H9 (cell line): ENCODE data around the gene ZNF709. TPM values are rescaled to one million over a fixed set of nuclear protein-coding genes. Genes with fewer than 3 reads are reported as not detected.
"Not testable (repeated sequence)": the region's sequence is repeated elsewhere in the genome, so short reads cannot be mapped to it uniquely, and the experiment has no call there.

ENCODE experiments used
- DNase-seq: peaks from one replicate; pipeline ENCODE4 v3.0.0-alpha.2; 2017
- H2AFZ ChIP-seq: one replicate; pipeline ENCODE4 v1.6.1; 2013; ENCODE audit warnings: mild to moderate bottlenecking, low read length, control low read depth, moderate library complexity
- H2AK5ac ChIP-seq: 2 replicates; pipeline ENCODE4 v1.6.1; 2013; ENCODE audit warnings: low read length, control low read depth, mixed read lengths; ENCODE audit not compliant: insufficient read length
- H2BK120ac ChIP-seq: one replicate; pipeline ENCODE4 v1.6.1; 2013; ENCODE audit warnings: low read depth, mild to moderate bottlenecking, low read length, control low read depth, inconsistent platforms; ENCODE audit not compliant: poor library complexity, severe bottlenecking
- H2BK12ac ChIP-seq: 2 replicates; pipeline ENCODE4 v1.6.1; 2013; ENCODE audit warnings: low read length, control low read depth, mixed read lengths, low read depth; ENCODE audit not compliant: insufficient read length
- H2BK15ac ChIP-seq: 2 replicates; pipeline ENCODE4 v1.6.1; 2013; ENCODE audit warnings: low read depth, low read length, control low read depth
- H2BK20ac ChIP-seq: one replicate; pipeline ENCODE4 v1.6.1; 2013; ENCODE audit warnings: low read depth, mild to moderate bottlenecking, low read length, control low read depth, inconsistent platforms; ENCODE audit not compliant: poor library complexity, severe bottlenecking
- H2BK5ac ChIP-seq: 2 replicates; pipeline ENCODE4 v1.6.1; 2013; ENCODE audit warnings: low read length, control low read depth, mixed read lengths; ENCODE audit not compliant: insufficient read length
- H3K14ac ChIP-seq: 2 replicates; pipeline ENCODE4 v1.6.1; 2013; ENCODE audit warnings: low read length, control low read depth; ENCODE audit not compliant: insufficient read depth
- H3K18ac ChIP-seq: 2 replicates; pipeline ENCODE4 v1.6.1; 2013; ENCODE audit warnings: low read depth, mild to moderate bottlenecking, mixed read lengths, low read length, control low read depth; ENCODE audit not compliant: insufficient read length
- H3K23ac ChIP-seq: 2 replicates; pipeline ENCODE4 v1.6.1; 2013; ENCODE audit warnings: low read length, control low read depth, mixed read lengths, low read depth; ENCODE audit not compliant: insufficient read length
- H3K23me2 ChIP-seq: 2 replicates; pipeline ENCODE4 v1.6.1; 2013; ENCODE audit warnings: low read depth, mild to moderate bottlenecking, mixed read lengths, low read length, control low read depth; ENCODE audit not compliant: insufficient read length, poor library complexity, severe bottlenecking
- H3K27ac ChIP-seq: 2 replicates; pipeline ENCODE4 v1.5.1; 2013; ENCODE audit warnings: low read length, control low read depth, mixed read lengths, low read depth; ENCODE audit not compliant: insufficient read length
- H3K27me3 ChIP-seq: 2 replicates; pipeline ENCODE4 v1.6.1; 2013; ENCODE audit warnings: low read length, control low read depth, inconsistent platforms; ENCODE audit not compliant: insufficient read depth
- H3K4ac ChIP-seq: 2 replicates; pipeline ENCODE4 v1.6.1; 2013; ENCODE audit warnings: low read depth, mild to moderate bottlenecking, control low read depth, inconsistent platforms, low read length, moderate library complexity
- H3K4me1 ChIP-seq: 2 replicates; pipeline ENCODE4 v1.6.1; 2013; ENCODE audit warnings: low read length, control low read depth, inconsistent platforms; ENCODE audit not compliant: insufficient read depth
- H3K4me2 ChIP-seq: 2 replicates; pipeline ENCODE4 v1.6.1; 2013; ENCODE audit warnings: low read length, control low read depth, mixed read lengths; ENCODE audit not compliant: insufficient read length, insufficient read depth
- H3K56ac ChIP-seq: 2 replicates; pipeline ENCODE4 v1.6.1; 2013; ENCODE audit warnings: low read depth, mild to moderate bottlenecking, mixed read lengths, low read length, control low read depth; ENCODE audit not compliant: insufficient read length
- H3K79me1 ChIP-seq: 2 replicates; pipeline ENCODE4 v1.6.1; 2013; ENCODE audit warnings: low read depth, mild to moderate bottlenecking, moderate library complexity, low read length, control low read depth, inconsistent platforms; ENCODE audit not compliant: insufficient read depth, poor library complexity, severe bottlenecking
- H3K79me2 ChIP-seq: 2 replicates; pipeline ENCODE4 v1.6.1; 2013; ENCODE audit warnings: low read length, control low read depth, inconsistent platforms; ENCODE audit not compliant: insufficient read depth
- H3K9ac ChIP-seq: 2 replicates; pipeline ENCODE4 v1.6.1; 2013; ENCODE audit warnings: low read length, control low read depth, mixed read lengths; ENCODE audit not compliant: insufficient read length; ENCODE audit errors: extremely low read depth
- H3K9me3 ChIP-seq: one replicate; pipeline ENCODE4 v1.6.1; 2013; ENCODE audit warnings: low read depth, low read length, inconsistent platforms; ENCODE audit not compliant: control insufficient read depth
- H3T11ph ChIP-seq: one replicate; pipeline ENCODE4 v1.6.1; 2013; ENCODE audit warnings: mild to moderate bottlenecking, low read length, control low read depth, inconsistent platforms
- H4K20me1 ChIP-seq: one replicate; pipeline ENCODE4 v1.6.1; 2013; ENCODE audit not compliant: control insufficient read depth, insufficient read length, insufficient read depth
- H4K5ac ChIP-seq: 2 replicates; pipeline ENCODE4 v1.6.1; 2013; ENCODE audit warnings: low read depth, mild to moderate bottlenecking, mixed read lengths, low read length, control low read depth; ENCODE audit not compliant: insufficient read length
- H4K8ac ChIP-seq: replicated peaks from 2 replicates; pipeline ENCODE4 v1.6.1; 2013; ENCODE audit warnings: low read length, control low read depth, mixed read lengths, low read depth; ENCODE audit not compliant: insufficient read length
- H4K91ac ChIP-seq: 2 replicates; pipeline ENCODE4 v1.6.1; 2013; ENCODE audit warnings: low read depth, mild to moderate bottlenecking, moderate library complexity, mixed read lengths, low read length, control low read depth; ENCODE audit not compliant: insufficient read length
- H3K27ac Mint-ChIP-seq, 3 experiments: 2 replicates in 2 of 3; 3 replicates in 1 of 3; pipeline ENCODE4 v1.8.0; 2020 to 2021; ENCODE audit warnings: mixed read lengths in 3 of 3, mild to moderate bottlenecking in 1 of 3, moderate library complexity in 1 of 3
- H3K27me3 Mint-ChIP-seq: 2 replicates; pipeline ENCODE4 v1.8.0; 2021; ENCODE audit warnings: low read depth, mild to moderate bottlenecking, moderate library complexity, mixed read lengths
- H3K36me3 Mint-ChIP-seq, 3 experiments: 2 replicates in 2 of 3; 3 replicates in 1 of 3; pipeline ENCODE4 v1.8.0; 2020 to 2021; ENCODE audit warnings: low read depth in 3 of 3, mixed read lengths in 3 of 3; ENCODE audit not compliant: insufficient read depth in 1 of 3
- H3K4me1 Mint-ChIP-seq, 2 experiments: 2 replicates each; pipeline ENCODE4 v1.8.0; 2020; ENCODE audit warnings: mixed read lengths in 2 of 2
- H3K4me3 Mint-ChIP-seq, 2 experiments: 2 replicates in 1 of 2; 3 replicates in 1 of 2; pipeline ENCODE4 v1.8.0; 2020 to 2021; ENCODE audit warnings: mild to moderate bottlenecking in 2 of 2, mixed read lengths in 2 of 2, moderate library complexity in 1 of 2
- H3K9me3 Mint-ChIP-seq, 2 experiments: 2 replicates in 1 of 2; 3 replicates in 1 of 2; pipeline ENCODE4 v1.8.0; 2020; ENCODE audit warnings: mild to moderate bottlenecking in 2 of 2, mixed read lengths in 2 of 2, moderate library complexity in 1 of 2
- WGBS: extraction: QIAGEN DNeasy Blood & Tissue Kit; methylation state at CpG from one replicate; pipeline ENCODE4 v1.1.7; 2013; ENCODE audit warnings: missing lambda C conversion rate, low lambda C conversion rate, mixed read lengths; ENCODE audit not compliant: insufficient read length; ENCODE audit errors: extremely low coverage; 5-methylcytosine and 5-hydroxymethylcytosine counted together
- total RNA-seq: library from RNA; stranded (reverse); gene quantifications from 2 replicates; pipeline ENCODE4 v1.2.1, GENCODE V29; 2021

The ZNF709 gene
- total RNA-seq, 1 experiment from 2014 or later: 2.1 TPM

DNA sequence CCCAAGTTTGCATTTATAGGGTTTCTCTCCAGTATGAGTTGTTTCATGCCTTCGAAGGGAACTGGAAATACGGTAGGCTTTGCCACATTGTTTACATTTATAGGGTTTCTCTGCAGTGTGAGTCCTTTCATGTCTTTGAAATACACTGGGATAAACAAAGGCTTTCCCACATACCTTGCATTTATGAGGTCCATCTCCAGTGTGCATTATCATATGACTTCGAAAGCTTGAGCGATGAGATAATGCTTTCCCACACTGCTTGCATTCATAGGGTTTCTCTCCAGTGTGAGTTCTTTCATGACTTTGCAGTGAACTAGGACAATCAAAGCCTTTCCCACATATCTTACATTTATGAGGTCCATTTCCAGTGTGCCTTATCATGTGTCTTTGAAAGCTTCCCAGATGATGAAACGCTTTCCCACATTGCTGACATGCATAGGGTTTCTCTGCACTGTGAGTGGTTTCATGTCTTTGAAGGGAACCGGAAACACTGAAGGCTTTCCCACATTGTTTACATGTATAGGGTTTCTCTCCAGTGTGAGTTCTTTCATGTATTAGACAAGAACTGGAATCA, 53.8 kb downstream of the ZNF709 start:
- not testable (repeated sequence) for H3T11ph ChIP-seq, H3K79me1 ChIP-seq, H3K27ac Mint-ChIP-seq, H3K56ac ChIP-seq, H3K9ac ChIP-seq, H3K79me2 ChIP-seq, H2AFZ ChIP-seq, H2BK120ac ChIP-seq, DNase-seq, H4K8ac ChIP-seq, H3K23me2 ChIP-seq, H4K5ac ChIP-seq, H2BK20ac ChIP-seq, H3K27me3 ChIP-seq, H3K4me1 ChIP-seq, H3K4ac ChIP-seq, H4K20me1 ChIP-seq, H3K4me1 Mint-ChIP-seq, H3K27me3 Mint-ChIP-seq, H2BK15ac ChIP-seq, H3K27ac ChIP-seq, H2BK5ac ChIP-seq, H4K91ac ChIP-seq, H2AK5ac ChIP-seq, H3K23ac ChIP-seq, H3K4me2 ChIP-seq, H3K14ac ChIP-seq, H2BK12ac ChIP-seq, H3K4me3 Mint-ChIP-seq, H3K18ac ChIP-seq
- Mint-ChIP-seq H3K9me3 (peaks cover 32 to 54% of the 10 kb centered on the region in 2 experiments), H3K36me3 (peaks cover 61 to 68% (median 65%) of the 10 kb centered on the region in 3 experiments)
- no CpG with 5 or more reads among the region's 6 CpGs for WGBS
- peaks cover 25% of the 10 kb centered on the region for H3K9me3 ChIP-seq
